Measurements from ENCODE around the gene DPEP2. TPM values are rescaled to one million over a fixed set of nuclear protein-coding genes. Genes with fewer than 3 reads are reported as not detected.
"Not testable (repeated sequence)": the region's sequence is repeated elsewhere in the genome, so short reads cannot be mapped to it uniquely, and the experiment has no call there.

The DPEP2 gene
- total RNA-seq, 1 donor from 2014 or later: 1.0 TPM

- Mint-ChIP-seq H3K9me3 (ENCODE audit: unreplicated experiment) (no peaks in the 10 kb centered on the region), H3K4me3 (ENCODE audit: unreplicated experiment) (no peak overlapping the region), H3K36me3 (ENCODE audit: low read depth, unreplicated experiment) (peaks cover 7% of the 10 kb centered on the region), H3K27ac (ENCODE audit: unreplicated experiment) (peak overlapping the region; percentile 81), H3K4me1 (ENCODE audit: unreplicated experiment) (peaks cover 17% of the 10 kb centered on the region), H3K27me3 (ENCODE audit: unreplicated experiment) (peaks cover 6% of the 10 kb centered on the region)
- DNase-seq (ENCODE audit: low spot score): no peak
- no peak for TF ChIP-seq CTCF (IDR thresholded peaks at IDR 0.05; ENCODE audit: unreplicated experiment)
Measured at GRCh38 chr16:68037841-68038597, 38.7 kb upstream of the DPEP2 start.

DNA sequence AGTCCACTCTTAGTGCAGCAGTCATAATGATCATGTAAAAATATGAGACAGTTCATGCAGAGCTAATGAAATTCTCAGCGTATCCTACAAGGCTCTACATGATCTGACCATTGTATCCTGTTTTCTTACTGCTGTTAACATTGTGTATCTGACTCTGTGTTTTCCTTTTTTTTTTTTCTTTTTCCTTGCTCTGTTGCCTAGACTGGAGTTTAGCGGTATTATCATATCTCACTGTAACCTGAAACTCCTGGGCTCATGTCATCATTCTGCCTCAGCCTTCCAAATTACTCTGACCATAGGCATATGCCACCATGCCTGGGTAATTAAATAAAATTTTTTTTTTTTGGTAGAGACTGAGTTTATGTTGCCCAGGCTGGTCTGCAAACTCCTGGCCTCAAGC is 35.9 kb upstream of the DPEP2 start:
- peaks cover 15% of the 10 kb centered on the region for H3K4me1 Mint-ChIP-seq (ENCODE audit: unreplicated experiment)
- H3K27ac Mint-ChIP-seq (ENCODE audit: unreplicated experiment): peak overlapping the region; percentile 70
- H3K27me3 Mint-ChIP-seq (ENCODE audit: unreplicated experiment): peaks cover 4% of the 10 kb centered on the region
- H3K36me3 Mint-ChIP-seq (ENCODE audit: low read depth, unreplicated experiment): peaks cover 11% of the 10 kb centered on the region
- H3K4me3 Mint-ChIP-seq (ENCODE audit: unreplicated experiment): peak overlapping the region; percentile 31
- no peak for DNase-seq (ENCODE audit: low spot score)
- TF ChIP-seq CTCF (IDR thresholded peaks at IDR 0.05; ENCODE audit: unreplicated experiment): no peak
- H3K9me3 Mint-ChIP-seq (ENCODE audit: unreplicated experiment): no peaks in the 10 kb centered on the region

GRCh38 chr16:68033101-68033500 is 33.8 kb upstream of the DPEP2 start:
- H3K27ac Mint-ChIP-seq (ENCODE audit: unreplicated experiment): no peak overlapping the region

DNA sequence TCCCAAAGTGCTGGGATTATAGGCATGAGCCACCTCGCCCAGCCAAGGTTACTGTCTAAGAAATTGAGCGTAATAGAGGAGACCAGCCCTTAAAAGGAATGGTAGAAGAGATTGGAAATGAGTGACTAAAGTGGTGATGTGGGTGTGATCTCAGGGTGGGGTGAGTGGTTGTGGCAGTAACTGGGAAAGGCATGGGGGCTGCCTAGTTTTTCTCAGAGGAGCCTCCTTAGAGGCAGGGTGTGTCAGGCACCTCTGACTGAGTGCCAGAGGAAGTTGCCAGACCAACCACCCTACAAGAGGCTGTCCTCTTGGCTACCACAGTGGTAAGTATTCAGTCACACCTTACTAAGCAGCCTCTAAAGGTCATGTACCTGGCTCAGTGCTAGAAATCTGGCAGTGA is 32.7 kb upstream of the DPEP2 start:
- Mint-ChIP-seq H3K4me1 (ENCODE audit: unreplicated experiment) (peaks cover 5% of the 10 kb centered on the region), H3K36me3 (ENCODE audit: low read depth, unreplicated experiment) (peaks cover 15% of the 10 kb centered on the region), H3K4me3 (ENCODE audit: unreplicated experiment) (no peak overlapping the region), H3K27me3 (ENCODE audit: unreplicated experiment) (peaks cover 2% of the 10 kb centered on the region), H3K27ac (ENCODE audit: unreplicated experiment) (no peak overlapping the region), H3K9me3 (ENCODE audit: unreplicated experiment) (no peaks in the 10 kb centered on the region)
- no peak for DNase-seq (ENCODE audit: low spot score)
- TF ChIP-seq CTCF (IDR thresholded peaks at IDR 0.05; ENCODE audit: unreplicated experiment): no peak

More at GRCh38 chr16:68033101-68033500, 33.8 kb upstream of the DPEP2 start:
- DNase-seq (ENCODE audit: low spot score): no peak
- no peak for TF ChIP-seq CTCF (IDR thresholded peaks at IDR 0.05; ENCODE audit: unreplicated experiment)
- peaks cover 2% of the 10 kb centered on the region for H3K27me3 Mint-ChIP-seq (ENCODE audit: unreplicated experiment)
- no peaks in the 10 kb centered on the region for H3K9me3 Mint-ChIP-seq (ENCODE audit: unreplicated experiment)
- peaks cover 8% of the 10 kb centered on the region for H3K36me3 Mint-ChIP-seq (ENCODE audit: low read depth, unreplicated experiment)
- H3K4me1 Mint-ChIP-seq (ENCODE audit: unreplicated experiment): peaks cover 11% of the 10 kb centered on the region
- no peak overlapping the region for H3K4me3 Mint-ChIP-seq (ENCODE audit: unreplicated experiment)

DNA sequence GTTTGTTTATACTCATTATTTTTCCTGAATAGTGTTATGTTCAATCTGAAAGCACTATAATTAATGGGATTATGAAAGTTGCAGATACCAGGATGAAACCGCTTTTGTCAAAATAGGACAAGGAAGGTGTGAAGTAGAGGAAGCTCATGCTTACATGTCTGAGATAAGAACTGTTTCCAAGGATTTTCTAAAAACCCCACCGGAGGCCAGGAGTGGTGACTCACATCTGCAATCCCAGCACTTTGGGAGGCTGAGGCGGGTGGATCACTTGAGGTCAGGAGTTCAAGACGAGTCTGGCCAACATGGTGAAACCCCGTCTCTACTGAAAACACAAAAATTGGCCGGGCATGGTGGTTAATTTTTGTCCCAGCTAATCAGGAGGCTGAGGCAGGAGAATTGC is 30.8 kb upstream of the DPEP2 start:
- not testable (repeated sequence) for DNase-seq (ENCODE audit: low spot score); H3K4me3 Mint-ChIP-seq (ENCODE audit: unreplicated experiment)

More for the DNA sequence above, 30.8 kb upstream of the DPEP2 start:
- not testable (repeated sequence) for H3K27me3 Mint-ChIP-seq (ENCODE audit: unreplicated experiment); H3K9me3 Mint-ChIP-seq (ENCODE audit: unreplicated experiment); H3K27ac Mint-ChIP-seq (ENCODE audit: unreplicated experiment); H3K4me1 Mint-ChIP-seq (ENCODE audit: unreplicated experiment)
- H3K36me3 Mint-ChIP-seq (ENCODE audit: low read depth, unreplicated experiment): peaks cover 11% of the 10 kb centered on the region

Measured in endothelial cell (in vitro differentiated cells).